GM23248 (cell line): Measurements from ENCODE around the gene MYH9. TPM values are rescaled to one million over a fixed set of nuclear protein-coding genes. Genes with fewer than 3 reads are reported as not detected.
"Not testable (repeated sequence)": the region's sequence is repeated elsewhere in the genome, so short reads cannot be mapped to it uniquely, and the experiment has no call there.

Experiments used
- DNase-seq: peaks from one replicate; pipeline ENCODE4 v3.0.0-alpha.2; 2015
- H2AFZ ChIP-seq: fragments of 200-600 bp; sonication (generic); 2 replicates; pipeline ENCODE4 v1.6.1; 2016; ENCODE audit warnings: antibody characterized with exemption
- H3F3A ChIP-seq: fragments of 200-600 bp; sonication (generic); 2 replicates; pipeline ENCODE4 v1.6.1; 2016; ENCODE audit warnings: mild to moderate bottlenecking, antibody characterized with exemption, mixed run types; ENCODE audit not compliant: insufficient read depth
- H3K27ac ChIP-seq: fragments of 200-600 bp; sonication (generic); 2 replicates; pipeline ENCODE4 v1.5.1; 2016; ENCODE audit warnings: mild to moderate bottlenecking
- H3K27me3 ChIP-seq: fragments of 200-600 bp; sonication (generic); replicated peaks from 2 replicates; pipeline ENCODE4 v1.6.1; 2016; ENCODE audit warnings: mild to moderate bottlenecking; ENCODE audit not compliant: insufficient read depth
- H3K36me3 ChIP-seq: fragments of 200-600 bp; sonication (generic); 2 replicates; pipeline ENCODE4 v1.6.1; 2016; ENCODE audit warnings: low read depth, mild to moderate bottlenecking
- H3K4me1 ChIP-seq: fragments of 200-600 bp; sonication (generic); 2 replicates; pipeline ENCODE4 v1.6.1; 2016; ENCODE audit warnings: mild to moderate bottlenecking; ENCODE audit not compliant: insufficient read depth
- H3K4me2 ChIP-seq: fragments of 200-600 bp; sonication (generic); one replicate; pipeline ENCODE4 v1.6.1; 2016; ENCODE audit warnings: mild to moderate bottlenecking; ENCODE audit not compliant: unreplicated experiment
- H3K4me3 ChIP-seq: fragments of 200-600 bp; sonication (generic); 2 replicates; pipeline ENCODE4 v1.5.1; 2016; ENCODE audit warnings: mild to moderate bottlenecking
- H3K79me2 ChIP-seq: fragments of 200-600 bp; sonication (generic); 2 replicates; pipeline ENCODE4 v1.6.1; 2016; ENCODE audit warnings: mild to moderate bottlenecking; ENCODE audit not compliant: insufficient read depth
- H3K9ac ChIP-seq: fragments of 200-600 bp; sonication (generic); 2 replicates; pipeline ENCODE4 v1.6.1; 2016; ENCODE audit warnings: mild to moderate bottlenecking
- H3K9me2 ChIP-seq: fragments of 200-600 bp; sonication (generic); 2 replicates; pipeline ENCODE4 v1.6.1; 2016; ENCODE audit warnings: mixed run types, mild to moderate bottlenecking, moderate library complexity; ENCODE audit not compliant: insufficient read depth
- H3K9me3 ChIP-seq: fragments of 200-600 bp; sonication (generic); one replicate; pipeline ENCODE4 v1.6.1; 2017; ENCODE audit warnings: low read depth
- H4K20me1 ChIP-seq: fragments of 200-600 bp; sonication (generic); 2 replicates; pipeline ENCODE4 v1.6.0; 2016; ENCODE audit not compliant: insufficient read depth
- EZH2 ChIP-seq: fragments of 200-600 bp; sonication (generic); IDR thresholded peaks from 2 replicates; pipeline ENCODE4 v1.6.1; 2018; ENCODE audit warnings: antibody characterized with exemption, mild to moderate bottlenecking; ENCODE audit not compliant: insufficient read depth, poor library complexity, severe bottlenecking
- EZH2phosphoT487 ChIP-seq: fragments of 200-600 bp; sonication (generic); IDR thresholded peaks from 2 replicates; pipeline ENCODE4 v1.6.1; 2018; ENCODE audit warnings: antibody characterized with exemption, moderate library complexity, mild to moderate bottlenecking, low read depth; ENCODE audit not compliant: insufficient read depth
- WGBS, 2 experiments: methylation state at CpG; one replicate each; pipeline ENCODE4 v1.1.6; 2015 to 2017; ENCODE audit warnings: low lambda C conversion rate in 2 of 2, low coverage in 1 of 2; ENCODE audit errors: missing lambda C conversion rate in 2 of 2; 5-methylcytosine and 5-hydroxymethylcytosine counted together
- in situ Hi-C: fragments of 300-500 bp; cut with MboI; formaldehyde crosslinking; loops from 2 replicates; pipeline ENCODE4 v1.15.0; 2020
- polyA plus RNA-seq: library from polyadenylated mRNA; unstranded; fragments of >200 nt; fragmentation: Nextera tagmentation; extraction: Ambion mirVana; gene quantifications from 2 replicates; pipeline ENCODE4 v1.2.1, GENCODE V29; 2016
- total RNA-seq: library from RNA; depleted of rRNA; stranded (reverse); fragments of >200 nt; shearing (Covaris generic); gene quantifications from 2 replicates; pipeline ENCODE4 v1.2.3, GENCODE V29; 2014

The MYH9 gene
- total and polyA plus RNA-seq, 2 experiments from 2014 or later = 287 to 420 TPM

GRCh38 chr22:36432592-36433317 lies 45.0 kb upstream of the MYH9 start:
- H3K79me2 ChIP-seq = no peaks in the 10 kb centered on the region
- no peaks in the 10 kb centered on the region for H3K9me2 ChIP-seq
- no peaks in the 10 kb centered on the region for H3K27me3 ChIP-seq
- no peaks in the 10 kb centered on the region for H3K9me3 ChIP-seq
- H3K36me3 ChIP-seq = no peaks in the 10 kb centered on the region
- TF ChIP-seq EZH2phosphoT487 (no peak), EZH2 (no peak)
- in situ Hi-C loops = no loop called here
- H3K4me1 ChIP-seq = no peaks in the 10 kb centered on the region
- DNase-seq = no peak
- H2AFZ ChIP-seq = no peak overlapping the region
- no peak overlapping the region for H3K9ac ChIP-seq
- H3F3A ChIP-seq = no peaks in the 10 kb centered on the region
- no peak overlapping the region for H3K27ac ChIP-seq
- WGBS, 2 experiments = 86 to 88% methylated on average over 15 of the region's 15 CpGs
- H3K4me2 ChIP-seq = no peak overlapping the region
- no peaks in the 10 kb centered on the region for H4K20me1 ChIP-seq
- H3K4me3 ChIP-seq = no peak overlapping the region

DNA sequence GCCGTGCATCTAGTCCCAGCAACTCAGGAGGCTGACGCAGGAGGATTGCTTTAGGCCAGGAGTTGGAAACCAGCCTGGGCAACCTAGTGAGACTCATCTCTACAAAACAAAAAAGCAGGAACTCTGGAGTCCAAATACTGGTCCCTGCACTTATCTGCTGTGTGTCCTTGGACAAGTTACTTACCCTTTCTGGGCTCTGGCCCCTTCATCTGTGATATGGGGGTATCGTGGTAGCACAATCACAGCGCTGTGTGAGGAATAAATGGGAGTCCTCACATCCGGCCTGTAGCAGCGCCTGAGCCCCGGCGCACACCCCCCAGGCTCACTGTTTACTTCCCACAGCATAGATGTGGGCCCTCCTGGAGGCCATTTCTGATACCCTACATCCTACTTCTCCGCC lies 44.2 kb upstream of the MYH9 start:
- H3K27me3 ChIP-seq = no peaks in the 10 kb centered on the region
- H3K36me3 ChIP-seq = no peaks in the 10 kb centered on the region
- TF ChIP-seq EZH2phosphoT487 = no peak
- TF ChIP-seq EZH2 = no peak
- no peak overlapping the region for H3K27ac ChIP-seq
- H3K4me1 ChIP-seq = no peaks in the 10 kb centered on the region
- DNase-seq = no peak
- H3K79me2 ChIP-seq = no peaks in the 10 kb centered on the region
- H3F3A ChIP-seq = no peaks in the 10 kb centered on the region
- H3K4me3 ChIP-seq = no peak overlapping the region
- H3K9me2 ChIP-seq = no peaks in the 10 kb centered on the region
- H4K20me1 ChIP-seq = no peaks in the 10 kb centered on the region
- WGBS, 2 experiments = 95% methylated on average over 9 of the region's 9 CpGs
- no peak overlapping the region for H2AFZ ChIP-seq
- no peak overlapping the region for H3K4me2 ChIP-seq
- no peaks in the 10 kb centered on the region for H3K9me3 ChIP-seq
- no peak overlapping the region for H3K9ac ChIP-seq
- in situ Hi-C loops = no loop called here

- no peak overlapping the region for H3K9ac ChIP-seq
- no peaks in the 10 kb centered on the region for H3F3A ChIP-seq
- no peaks in the 10 kb centered on the region for H3K9me3 ChIP-seq
- no peak overlapping the region for H3K27ac ChIP-seq
- peak; percentile 21 for DNase-seq
- H3K4me3 ChIP-seq = no peak overlapping the region
- H2AFZ ChIP-seq = no peak overlapping the region
- no peaks in the 10 kb centered on the region for H3K79me2 ChIP-seq
- no peaks in the 10 kb centered on the region for H4K20me1 ChIP-seq
- no peaks in the 10 kb centered on the region for H3K9me2 ChIP-seq
- 93 to 95% methylated on average over 9 of the region's 9 CpGs for WGBS, 2 experiments
- H3K27me3 ChIP-seq = no peaks in the 10 kb centered on the region
- no peaks in the 10 kb centered on the region for H3K36me3 ChIP-seq
- H3K4me2 ChIP-seq = no peak overlapping the region
- H3K4me1 ChIP-seq = no peaks in the 10 kb centered on the region
- TF ChIP-seq EZH2 (no peak), EZH2phosphoT487 (no peak)
- in situ Hi-C loops = no loop called here
These were observed 43.1 kb upstream of the MYH9 start for GRCh38 chr22:36430863-36431262.

GRCh38 chr22:36427952-36428351 lies 40.2 kb upstream of the MYH9 start:
- H3K36me3 ChIP-seq, H2AFZ ChIP-seq, in situ Hi-C loops, H3K27ac ChIP-seq, H4K20me1 ChIP-seq, H3K4me2 ChIP-seq, H3K9me2 ChIP-seq, H3K4me1 ChIP-seq, DNase-seq, H3K9me3 ChIP-seq, H3K4me3 ChIP-seq, H3F3A ChIP-seq, H3K9ac ChIP-seq, H3K79me2 ChIP-seq, H3K27me3 ChIP-seq: not testable (repeated sequence)
- WGBS, 2 experiments = 83 to 86% methylated on average over 9 to 11 of the region's 11 CpGs
